Globus pallidus (tissue), 1 donor: ENCODE results near the gene HNF1A.

Experiments used
- DNase-seq: peaks from one replicate; pipeline ENCODE4 v3.0.0-alpha.2; 2015; ENCODE audit warnings: low spot score

HNF1A gene

GRCh38 chr12:120959111-120959878, 19.0 kb upstream of the HNF1A start:
- no peak for DNase-seq

- no peak for DNase-seq
Observed at GRCh38 chr12:120960657-120961056, 17.7 kb upstream of the HNF1A start.

DNA sequence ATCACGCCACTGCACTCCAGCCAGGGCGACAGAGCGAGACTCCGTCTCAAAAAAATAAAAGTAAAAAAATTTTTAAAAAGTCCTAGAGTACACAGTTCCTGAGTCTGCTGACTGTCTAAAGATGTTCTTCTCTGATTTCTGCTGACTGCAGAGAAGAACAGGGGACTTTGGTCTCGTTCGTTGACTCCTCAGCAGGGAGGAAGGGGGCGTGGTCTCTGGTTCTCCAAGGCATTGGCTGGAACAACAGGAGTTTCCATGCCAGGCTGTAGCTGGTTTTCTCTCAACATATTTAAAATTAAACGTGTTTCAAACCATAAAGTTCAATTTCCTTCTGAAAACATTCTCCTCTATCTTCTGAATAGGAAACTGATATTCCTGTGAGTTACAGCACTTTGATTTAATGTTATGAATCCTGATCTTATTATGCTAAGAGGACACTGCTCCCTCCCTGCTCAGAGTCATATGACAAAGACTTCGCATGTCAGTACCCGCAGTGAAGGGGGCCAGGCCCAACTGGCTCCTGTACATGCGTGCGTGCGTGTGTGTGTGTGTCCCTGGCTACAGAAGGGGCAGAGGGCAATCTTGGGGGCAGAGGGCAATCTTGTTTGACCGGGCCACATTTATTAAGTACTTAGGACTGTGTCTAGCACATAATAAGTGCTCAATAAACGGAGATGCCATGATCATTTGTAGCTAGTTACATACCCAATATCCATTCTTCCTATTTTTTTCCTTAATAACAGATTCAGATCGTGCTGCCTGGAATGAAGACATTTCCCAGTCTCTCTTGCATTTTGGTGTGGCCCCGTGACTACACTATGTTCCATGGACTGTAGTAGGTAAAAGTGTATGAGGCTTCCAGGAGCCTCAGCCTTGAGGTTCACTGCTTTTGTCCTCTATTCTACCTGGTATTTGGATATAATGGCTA, 16.5 kb upstream of the HNF1A start:
- no peak for DNase-seq

DNA sequence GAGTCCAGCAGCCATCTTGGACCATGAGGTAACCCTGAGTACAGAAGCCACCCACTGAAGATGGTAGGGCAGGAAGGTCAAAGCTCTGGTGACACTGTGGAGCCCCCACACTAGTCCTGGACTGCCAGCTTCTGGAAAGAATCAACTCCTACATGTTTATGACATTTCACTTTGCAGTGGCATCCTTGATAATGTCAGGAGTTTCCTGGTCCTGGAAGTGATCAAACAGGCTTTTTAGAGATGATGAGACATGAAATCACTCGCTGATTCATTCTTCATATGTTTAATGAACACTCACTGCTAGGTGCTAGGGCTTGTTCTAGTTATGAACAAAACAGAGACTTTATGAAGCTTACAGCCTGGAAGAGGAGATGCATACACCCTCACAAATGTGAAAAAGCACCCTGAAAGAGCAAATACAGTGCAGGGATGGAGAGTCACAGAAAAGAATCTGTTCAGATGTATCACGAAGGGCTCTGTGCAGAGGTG, 15.8 kb upstream of the HNF1A start:
- no peak for DNase-seq

GRCh38 chr12:120964298-120964697, 14.0 kb upstream of the HNF1A start:
- no peak for DNase-seq

DNA sequence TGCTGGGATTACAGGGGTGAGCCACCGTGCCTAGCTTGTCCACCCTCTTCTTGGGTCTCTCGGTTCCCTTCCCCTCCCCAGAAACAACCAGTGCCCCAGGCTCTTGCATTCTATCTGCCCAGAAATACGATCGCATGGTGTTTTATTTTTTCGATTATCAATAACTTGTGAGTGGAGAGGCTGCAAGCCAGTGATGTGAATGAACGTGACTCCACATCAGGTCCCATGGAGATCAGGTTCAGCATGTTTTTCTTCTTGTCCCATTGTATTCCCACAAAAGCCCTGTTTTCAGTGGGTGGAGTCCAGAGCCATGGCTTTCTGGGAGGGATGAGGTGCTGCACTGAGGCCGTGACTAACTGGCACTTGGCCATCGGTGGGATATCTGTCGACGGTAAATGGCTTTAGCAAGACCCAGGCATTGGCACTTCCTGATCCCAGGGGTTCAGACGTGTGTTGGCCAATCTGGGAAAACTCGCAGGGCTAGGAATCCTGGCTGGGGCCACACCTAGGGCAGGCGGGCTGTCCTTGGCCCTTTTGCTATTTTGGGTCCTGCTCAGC, 12.7 kb upstream of the HNF1A start:
- DNase-seq: no peak

DNA sequence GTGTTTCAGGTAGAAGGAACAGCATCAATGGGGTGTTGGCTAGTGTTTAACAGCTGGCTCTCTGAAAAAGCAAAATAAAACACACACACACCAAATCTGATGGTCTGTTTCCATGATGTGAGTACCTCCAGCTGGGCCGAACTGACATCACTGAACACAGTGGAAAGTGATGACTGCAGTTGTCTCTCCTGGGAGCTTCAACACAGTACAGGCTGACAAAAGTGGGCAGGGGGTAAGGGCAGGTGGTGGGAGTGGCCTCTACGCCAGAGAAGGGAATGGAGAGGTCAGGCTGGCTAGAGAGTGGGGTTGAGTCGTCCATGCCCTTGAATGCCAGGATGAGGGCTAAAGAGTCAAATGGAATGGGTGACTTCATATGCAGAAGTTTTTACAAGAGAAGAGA, 8.0 kb upstream of the HNF1A start:
- DNase-seq: no peak

DNA sequence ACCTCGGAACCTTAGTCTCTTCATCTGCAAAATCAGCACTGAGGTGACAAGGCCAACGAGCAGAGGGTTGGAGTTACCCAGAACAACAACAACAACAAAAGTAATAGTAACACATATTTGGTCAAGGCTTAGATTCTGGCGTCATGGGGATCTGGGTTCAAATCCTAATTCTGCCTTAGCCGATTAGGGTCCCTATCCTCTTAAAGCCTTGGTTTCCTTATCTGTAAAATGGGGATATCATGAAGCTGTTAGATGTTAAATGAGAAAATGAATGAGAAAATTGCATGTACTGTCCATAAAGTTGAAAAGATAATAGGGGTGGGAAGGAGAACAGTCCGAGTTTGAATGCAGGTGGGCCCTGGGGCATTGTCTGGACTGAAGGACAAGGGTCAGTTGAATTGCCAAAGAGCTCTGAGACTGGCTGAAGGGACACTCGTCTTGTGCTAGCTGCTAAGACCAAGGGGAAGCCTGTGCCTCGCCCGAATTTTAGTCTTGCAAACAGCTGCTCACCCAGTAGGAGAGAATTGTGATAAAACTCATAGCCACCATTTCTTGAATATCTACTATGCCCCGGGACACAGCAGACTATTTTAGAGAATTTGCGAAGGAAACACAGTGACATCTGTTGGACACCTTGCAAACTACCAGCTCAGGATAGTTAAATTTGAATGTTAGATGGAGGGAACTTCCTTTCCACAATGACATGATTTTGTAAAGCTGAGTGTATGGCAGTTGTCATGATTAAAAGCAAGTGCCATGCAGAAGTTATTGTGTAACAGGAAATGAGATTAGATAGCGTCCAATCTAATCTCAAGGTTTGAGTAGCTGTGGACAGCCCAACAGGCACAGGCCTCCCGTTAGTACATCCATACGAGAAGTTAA, 6.8 kb upstream of the HNF1A start:
- peak; percentile 50 for DNase-seq

DNA sequence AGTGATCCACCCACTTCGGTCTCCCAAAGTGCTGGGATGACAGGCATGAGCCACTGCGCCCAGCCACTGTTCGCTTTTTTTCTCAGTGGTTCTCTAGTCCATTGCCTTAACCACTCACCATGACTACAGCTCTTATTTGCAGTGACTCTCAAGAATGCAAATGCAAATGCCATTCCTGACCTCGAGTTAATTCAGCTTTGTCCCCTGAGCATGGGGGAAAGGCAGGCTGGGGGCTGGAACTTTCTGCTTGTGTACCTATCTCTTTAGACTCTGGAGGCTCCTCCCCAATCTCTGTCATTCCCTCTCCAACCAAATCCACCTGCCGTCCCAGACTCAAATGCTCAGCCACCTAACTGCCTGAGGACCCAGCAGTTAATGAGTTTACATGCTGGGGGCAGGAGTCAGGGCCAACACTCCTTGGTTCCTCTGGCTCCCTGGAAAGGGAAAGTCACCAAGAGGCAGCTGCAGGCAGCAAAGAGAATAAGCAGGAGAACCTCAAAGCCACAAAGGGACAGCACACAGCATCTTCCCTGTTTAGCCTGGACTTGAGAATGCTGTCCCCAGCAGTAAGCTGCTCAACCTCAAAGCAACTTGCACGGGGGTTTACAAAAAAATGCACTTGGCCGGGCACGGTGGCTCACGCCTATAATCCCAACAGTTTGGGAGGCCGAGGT, 5.3 kb upstream of the HNF1A start:
- DNase-seq: no peak

- DNase-seq: no peak
Observed at GRCh38 chr12:120977531-120978295, 630 bp upstream of the HNF1A start.

GRCh38 chr12:120979220-120979861, 998 bp downstream of the HNF1A start:
- no peak for DNase-seq

GRCh38 chr12:120979862-120980696, 1.7 kb downstream of the HNF1A start:
- no peak for DNase-seq

DNA sequence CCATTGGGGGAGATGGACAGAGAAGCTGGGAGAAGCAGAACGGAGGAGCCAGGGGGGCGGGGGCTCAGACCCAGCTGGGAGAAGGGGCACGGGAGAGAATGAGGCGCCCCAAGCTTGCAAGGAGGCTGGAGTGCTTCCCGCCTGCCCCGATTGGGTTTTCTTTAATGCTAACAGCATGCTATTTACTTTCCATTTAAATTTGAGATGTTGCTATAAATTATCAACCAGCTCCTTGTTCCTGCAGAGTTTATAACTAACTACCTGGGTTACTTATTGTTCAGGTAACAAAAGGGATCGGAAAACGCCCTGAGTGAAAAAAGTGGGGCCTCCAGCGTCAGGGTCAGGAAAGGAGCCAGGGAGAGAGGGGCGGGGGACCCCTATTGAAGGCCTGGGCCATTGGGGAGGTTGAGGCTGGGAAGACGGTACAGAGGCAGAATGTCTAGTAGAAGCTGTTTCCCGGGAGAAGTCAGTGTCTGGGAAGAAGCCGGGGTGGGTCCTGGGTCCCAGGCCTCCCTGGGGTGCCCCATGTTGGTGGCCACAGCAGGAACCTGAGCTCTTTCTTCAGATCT, 2.5 kb downstream of the HNF1A start:
- no peak for DNase-seq

DNA sequence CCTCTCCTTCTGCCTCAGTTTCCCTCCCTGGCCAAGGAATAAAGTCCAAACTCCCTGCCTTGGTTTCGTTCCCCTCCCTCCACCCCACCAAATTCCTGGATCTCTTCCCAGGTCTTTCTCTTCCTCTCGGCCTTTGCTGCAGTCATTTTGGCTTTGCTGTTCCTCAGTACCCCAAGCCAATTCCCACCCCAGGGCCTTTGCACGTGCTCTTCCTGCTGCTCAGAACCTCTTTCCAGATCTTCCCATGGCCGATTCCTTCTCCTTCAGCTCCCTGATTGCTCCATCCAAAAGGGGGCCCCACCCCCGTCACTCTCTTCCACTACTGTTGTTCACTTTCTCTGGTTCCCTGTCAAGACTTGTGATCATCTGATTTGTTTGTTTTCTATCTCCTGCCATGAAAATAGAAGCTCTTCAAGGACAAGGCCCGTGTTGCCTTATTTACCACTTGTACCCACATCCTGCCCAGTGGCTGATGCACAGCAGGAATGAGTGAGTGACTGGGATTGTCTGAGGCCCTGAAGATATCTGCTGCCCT, 3.1 kb downstream of the HNF1A start:
- DNase-seq: no peak

- DNase-seq: no peak
Observed at GRCh38 chr12:120982659-120983058, 4.3 kb downstream of the HNF1A start.

GRCh38 chr12:120983759-120984158, 5.4 kb downstream of the HNF1A start:
- no peak for DNase-seq

GRCh38 chr12:120984351-120984898, 6.1 kb downstream of the HNF1A start:
- no peak for DNase-seq

DNA sequence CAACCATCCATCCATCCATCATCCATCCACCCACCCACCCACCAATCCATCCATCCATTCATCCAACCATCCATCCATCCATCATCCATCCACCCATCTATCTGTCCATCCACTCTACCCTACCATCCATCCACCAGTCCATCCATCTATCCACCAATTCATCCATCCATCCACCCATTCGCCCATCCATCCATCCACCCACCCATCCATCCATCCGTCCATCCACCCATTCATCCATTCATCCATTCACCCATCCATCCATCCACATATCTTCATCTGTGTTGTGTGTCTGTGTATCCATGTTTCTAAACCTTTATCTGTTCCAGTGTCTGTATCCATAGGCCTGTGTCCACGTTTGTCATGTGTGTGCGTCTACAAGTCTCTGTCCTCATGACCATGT, 9.9 kb downstream of the HNF1A start:
- no peak for DNase-seq
